MM.1S (cell line): ENCODE data around the gene CBY2.
"Not testable (repeated sequence)": the region's sequence is repeated elsewhere in the genome, so short reads cannot be mapped to it uniquely, and the experiment has no call there.

Experiments used
- DNase-seq: peaks from one replicate; pipeline ENCODE4 v3.0.0-alpha.2; 2015
- H2AFZ ChIP-seq: fragments of 300-600 bp; sonication (generic); 2 replicates; pipeline ENCODE4 v1.6.0; 2016; ENCODE audit warnings: antibody characterized with exemption, low read length
- H3F3A ChIP-seq: fragments of 300-600 bp; sonication (generic); 2 replicates; pipeline ENCODE4 v1.6.1; 2016; ENCODE audit warnings: mild to moderate bottlenecking, antibody characterized with exemption, low read length, moderate library complexity, mixed read lengths; ENCODE audit not compliant: insufficient read depth
- H3K27ac ChIP-seq: fragments of 300-600 bp; sonication (generic); 2 replicates; pipeline ENCODE4 v1.5.1; 2016; ENCODE audit warnings: mild to moderate bottlenecking, low read length
- H3K27me3 ChIP-seq: fragments of 300-600 bp; sonication (generic); replicated peaks from 2 replicates; pipeline ENCODE4 v1.6.0; 2016; ENCODE audit warnings: low read length; ENCODE audit not compliant: insufficient read depth
- H3K36me3 ChIP-seq: fragments of 300-600 bp; sonication (generic); replicated peaks from 2 replicates; pipeline ENCODE4 v1.6.1; 2016; ENCODE audit warnings: mild to moderate bottlenecking, low read length, mixed read lengths; ENCODE audit not compliant: insufficient read depth
- H3K4me1 ChIP-seq: fragments of 300-600 bp; sonication (generic); 2 replicates; pipeline ENCODE4 v1.6.1; 2016; ENCODE audit warnings: low read length, mixed read lengths
- H3K4me2 ChIP-seq: fragments of 300-600 bp; sonication (generic); 2 replicates; pipeline ENCODE4 v1.6.0; 2016; ENCODE audit warnings: low read depth, low read length
- H3K4me3 ChIP-seq: fragments of 300-600 bp; sonication (generic); 2 replicates; pipeline ENCODE4 v1.5.1; 2016; ENCODE audit warnings: low read length, mixed read lengths
- H3K79me2 ChIP-seq: fragments of 300-600 bp; sonication (generic); 2 replicates; pipeline ENCODE4 v1.6.1; 2016; ENCODE audit warnings: mixed run types, low read length, mixed read lengths
- H3K9ac ChIP-seq: fragments of 300-600 bp; sonication (generic); 2 replicates; pipeline ENCODE4 v1.6.1; 2016; ENCODE audit warnings: low read length, mixed read lengths
- H3K9me2 ChIP-seq: fragments of 300-600 bp; sonication (generic); replicated peaks from 2 replicates; pipeline ENCODE4 v1.6.1; 2016; ENCODE audit warnings: mild to moderate bottlenecking, low read length, mixed read lengths; ENCODE audit not compliant: insufficient read depth
- H3K9me3 ChIP-seq: fragments of 300-600 bp; sonication (generic); replicated peaks from 2 replicates; pipeline ENCODE4 v1.6.1; 2016; ENCODE audit warnings: mild to moderate bottlenecking, low read length, mixed read lengths; ENCODE audit not compliant: insufficient read depth
- H4K20me1 ChIP-seq: fragments of 300-600 bp; sonication (generic); 2 replicates; pipeline ENCODE4 v1.6.1; 2016; ENCODE audit warnings: mild to moderate bottlenecking, low read length, moderate library complexity, mixed read lengths; ENCODE audit not compliant: insufficient read depth
- CTCF ChIP-seq: fragments of 300-600 bp; sonication (generic); IDR thresholded peaks from 2 replicates; pipeline ENCODE4 v1.5.1; 2016; ENCODE audit warnings: antibody characterized with exemption, low read length, mixed read lengths
- EZH2 ChIP-seq: fragments of 300-600 bp; sonication (generic); optimal IDR thresholded peaks from 2 replicates; pipeline ENCODE3; 2017; ENCODE audit warnings: low read depth, mild to moderate bottlenecking, antibody characterized with exemption, low read length, mixed read lengths
- EZH2phosphoT487 ChIP-seq: fragments of 300-600 bp; sonication (generic); IDR thresholded peaks from 2 replicates; pipeline ENCODE4 v1.6.1; 2018; ENCODE audit warnings: antibody characterized with exemption, low read length

Gene CBY2

GRCh38 chr13:45751885-45752284 lies 49.8 kb downstream of the CBY2 start:
- no peaks in the 10 kb centered on the region for H3K27me3 ChIP-seq
- no peak overlapping the region for H3K4me2 ChIP-seq
- no peaks in the 10 kb centered on the region for H3K79me2 ChIP-seq
- no peaks in the 10 kb centered on the region for H3K9me3 ChIP-seq
- no peaks in the 10 kb centered on the region for H3K9me2 ChIP-seq
- no peak overlapping the region for H3K4me3 ChIP-seq
- no peak overlapping the region for H3K9ac ChIP-seq
- TF ChIP-seq EZH2 (no peak), CTCF (no peak), EZH2phosphoT487 (no peak)
- H3K4me1 ChIP-seq, result no peaks in the 10 kb centered on the region
- no peak overlapping the region for H2AFZ ChIP-seq
- H3F3A ChIP-seq, result no peaks in the 10 kb centered on the region
- H3K27ac ChIP-seq, result no peak overlapping the region
- no peak for DNase-seq
- H3K36me3 ChIP-seq, result no peaks in the 10 kb centered on the region
- no peaks in the 10 kb centered on the region for H4K20me1 ChIP-seq

- no peaks in the 10 kb centered on the region for H3K79me2 ChIP-seq
- no peaks in the 10 kb centered on the region for H4K20me1 ChIP-seq
- no peak overlapping the region for H3K4me3 ChIP-seq
- H3F3A ChIP-seq, result no peaks in the 10 kb centered on the region
- no peak overlapping the region for H2AFZ ChIP-seq
- no peaks in the 10 kb centered on the region for H3K36me3 ChIP-seq
- TF ChIP-seq EZH2phosphoT487 (no peak), EZH2 (no peak), CTCF (no peak)
- no peaks in the 10 kb centered on the region for H3K9me3 ChIP-seq
- no peaks in the 10 kb centered on the region for H3K4me1 ChIP-seq
- H3K27ac ChIP-seq, result no peak overlapping the region
- H3K27me3 ChIP-seq, result no peaks in the 10 kb centered on the region
- no peaks in the 10 kb centered on the region for H3K9me2 ChIP-seq
- H3K9ac ChIP-seq, result no peak overlapping the region
- no peak overlapping the region for H3K4me2 ChIP-seq
- DNase-seq, result no peak
These were observed 50.4 kb downstream of the CBY2 start for GRCh38 chr13:45752510-45752909.

- not testable (repeated sequence) for DNase-seq, H3K4me2 ChIP-seq, H3K27me3 ChIP-seq, H3K4me3 ChIP-seq, H2AFZ ChIP-seq, H4K20me1 ChIP-seq, H3K4me1 ChIP-seq, H3F3A ChIP-seq, H3K9me3 ChIP-seq, H3K27ac ChIP-seq, H3K9me2 ChIP-seq, H3K79me2 ChIP-seq, H3K36me3 ChIP-seq, H3K9ac ChIP-seq
These were observed 54.4 kb downstream of the CBY2 start for GRCh38 chr13:45756498-45756897.

GRCh38 chr13:45757589-45757988 lies 55.5 kb downstream of the CBY2 start:
- not testable (repeated sequence) for H3K27me3 ChIP-seq, H2AFZ ChIP-seq, H4K20me1 ChIP-seq, DNase-seq, H3K9ac ChIP-seq, H3K4me2 ChIP-seq, H3K27ac ChIP-seq, H3K9me2 ChIP-seq, H3F3A ChIP-seq, H3K9me3 ChIP-seq, H3K4me1 ChIP-seq, H3K79me2 ChIP-seq, H3K4me3 ChIP-seq, H3K36me3 ChIP-seq
